ENCODE data around the gene ODAD3. TPM values are rescaled to one million over a fixed set of nuclear protein-coding genes. Genes with fewer than 3 reads are reported as not detected.

Gene ODAD3
- total and polyA plus RNA-seq, 2 of the 13 experiments (the other 11 are each of a cell fraction or from before 2014, with no cell fraction given), result 0.04 to 0.08 TPM

DNA sequence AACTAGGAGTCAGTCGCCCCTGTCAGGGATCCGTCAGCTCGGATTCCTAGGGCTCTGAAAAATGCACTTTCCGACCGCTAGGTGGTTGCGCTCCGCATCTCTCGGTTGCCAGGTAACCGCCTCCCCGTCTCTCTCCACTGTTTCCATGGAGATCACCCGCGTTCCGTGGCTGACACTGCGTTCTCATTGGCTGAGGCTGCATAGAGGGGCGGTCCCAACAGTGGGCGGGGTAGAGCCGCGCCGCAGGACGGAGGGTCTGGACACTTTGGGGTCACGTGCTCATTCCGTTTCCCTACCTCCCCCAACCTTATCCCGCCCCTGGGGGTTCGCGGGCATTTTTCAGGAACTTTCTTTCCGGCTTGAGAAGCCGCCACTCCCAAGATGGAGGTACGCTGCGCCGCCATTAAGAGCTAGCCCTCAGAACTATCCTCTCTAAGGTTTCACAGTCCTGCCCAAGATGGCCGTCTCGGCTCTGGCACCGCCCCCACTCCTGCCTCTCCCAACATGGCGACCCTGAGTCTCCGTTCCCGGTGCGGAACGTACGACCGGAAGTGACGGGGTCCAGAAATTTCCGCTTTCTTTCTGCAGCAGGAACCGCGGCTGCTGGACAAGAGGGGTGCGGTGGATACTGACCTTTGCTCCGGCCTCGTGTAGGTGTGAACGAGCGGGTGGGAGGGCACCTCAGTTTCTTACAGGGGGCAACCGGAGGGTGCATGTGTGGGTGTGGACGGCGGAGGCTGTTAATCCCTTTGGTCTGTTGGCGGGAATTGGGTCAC, at the start of gene ODAD3, which contains the start of gene PRKCSH (continued):
- TF ChIP-seq HDAC1 (CRISPR knock-in tag; IDR thresholded peaks at IDR 0.05) (peak; percentile 88), ZBTB38 (CRISPR knock-in tag; IDR thresholded peaks at IDR 0.05) (peak; percentile 69), ZNF331 (CRISPR knock-in tag; IDR thresholded peaks at IDR 0.05) (peak; percentile 46; the same call in 1 of the 2 replicates), ZNF777 (CRISPR knock-in tag; IDR thresholded peaks at IDR 0.05) (peak; percentile 38; the same call in 1 of the 2 replicates), NFYC (CRISPR knock-in tag; IDR thresholded peaks at IDR 0.05) (peak; percentile 86), PHF8 (CRISPR knock-in tag; IDR thresholded peaks at IDR 0.05) (peak; percentile 91), NR2C2 (CRISPR knock-in tag; IDR thresholded peaks at IDR 0.05; ENCODE audit: borderline replicate concordance) (peak; percentile 90), ZNF589 (CRISPR knock-in tag; conservative IDR thresholded peaks at IDR 0.05) (peak; percentile 80; the same call in 1 of the 2 replicates), SUZ12 (IDR thresholded peaks at IDR 0.05; ENCODE audit: low read depth, low read length) (no peak), NR2F6 (IDR thresholded peaks at IDR 0.05) (peak; percentile 10; the same call in 1 of the 2 replicates), NR2F6 (CRISPR knock-in tag; IDR thresholded peaks at IDR 0.05) (peak; percentile 68), ZC3H13 (CRISPR knock-in tag; IDR thresholded peaks at IDR 0.05) (peak; percentile 63; the same call in 1 of the 2 replicates), ZNF496 (CRISPR knock-in tag; IDR thresholded peaks at IDR 0.05; ENCODE audit: insufficient replicate concordance) (no peak), PHF20 (CRISPR knock-in tag; IDR thresholded peaks at IDR 0.05) (peak; percentile 87), ZNF234 (CRISPR knock-in tag; conservative IDR thresholded peaks at IDR 0.05) (no peak), CEBPB (IDR thresholded peaks at IDR 0.05; ENCODE audit: borderline replicate concordance, low read depth, low read length) (no peak), RFXAP (CRISPR knock-in tag; IDR thresholded peaks at IDR 0.05; ENCODE audit: borderline replicate concordance) (peak; percentile 84; the same call in 1 of the 2 replicates), MEIS1 (CRISPR knock-in tag; IDR thresholded peaks at IDR 0.05; ENCODE audit: borderline replicate concordance) (peak; percentile 24; the same call in 1 of the 2 replicates), ELF1 (CRISPR knock-in tag; IDR thresholded peaks at IDR 0.05) (peak; percentile 95), ATF7-NPFF (CRISPR knock-in tag; IDR thresholded peaks at IDR 0.05; ENCODE audit: low read depth) (no peak), ZNF660 (CRISPR knock-in tag; IDR thresholded peaks at IDR 0.05; ENCODE audit: borderline replicate concordance, low read depth) (no peak), HBP1 (CRISPR knock-in tag; IDR thresholded peaks at IDR 0.05; ENCODE audit: low read depth) (peak; percentile 71), ZNF580 (CRISPR knock-in tag; IDR thresholded peaks at IDR 0.05; ENCODE audit: borderline replicate concordance, low read depth) (peak; percentile 69; the same call in 1 of the 2 replicates), ZNF703 (CRISPR knock-in tag; IDR thresholded peaks at IDR 0.05; ENCODE audit: borderline replicate concordance) (no peak)
- TF ChIP-seq, protein P1, sequence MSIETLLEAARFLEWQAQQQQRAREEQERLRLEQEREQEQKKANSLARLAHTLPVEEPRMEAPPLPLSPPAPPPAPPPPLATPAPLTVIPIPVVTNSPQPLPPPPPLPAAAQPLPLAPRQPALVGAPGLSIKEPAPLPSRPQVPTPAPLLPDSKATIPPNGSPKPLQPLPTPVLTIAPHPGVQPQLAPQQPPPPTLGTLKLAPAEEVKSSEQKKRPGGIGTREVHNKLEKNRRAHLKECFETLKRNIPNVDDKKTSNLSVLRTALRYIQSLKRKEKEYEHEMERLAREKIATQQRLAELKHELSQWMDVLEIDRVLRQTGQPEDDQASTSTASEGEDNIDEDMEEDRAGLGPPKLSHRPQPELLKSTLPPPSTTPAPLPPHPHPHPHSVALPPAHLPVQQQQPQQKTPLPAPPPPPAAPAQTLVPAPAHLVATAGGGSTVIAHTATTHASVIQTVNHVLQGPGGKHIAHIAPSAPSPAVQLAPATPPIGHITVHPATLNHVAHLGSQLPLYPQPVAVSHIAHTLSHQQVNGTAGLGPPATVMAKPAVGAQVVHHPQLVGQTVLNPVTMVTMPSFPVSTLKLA (IDR thresholded peaks at IDR 0.05), result peak; percentile 49
